A549 (cell line): ENCODE data around the gene SLF2. TPM values are rescaled to one million over a fixed set of nuclear protein-coding genes. Genes with fewer than 3 reads are reported as not detected.

ENCODE experiments used
- BHLHE40 ChIP-seq: IDR thresholded peaks from 2 replicates; pipeline ENCODE4 v1.6.1; 2012; ENCODE audit warnings: low read depth, low read length, inconsistent platforms
- CBX2 ChIP-seq: fragments of 200-600 bp; sonication (generic); IDR thresholded peaks from 2 replicates; pipeline ENCODE4 v1.6.1; 2016; ENCODE audit warnings: low read depth, mild to moderate bottlenecking, borderline replicate concordance
- CBX8 ChIP-seq: fragments of 200-600 bp; sonication (generic); IDR thresholded peaks from 2 replicates; pipeline ENCODE4 v1.6.1; 2016
- CEBPB ChIP-seq, 2 experiments: fragments of >200 bp in 1 of 2; sonication (Bioruptor Twin) in 1 of 2; formaldehyde crosslinking in 1 of 2; IDR thresholded peaks; 2 replicates each; pipeline ENCODE4 v1.6.1; 2012 to 2016
- CHD2 ChIP-seq: fragments of 150-350 bp; IDR thresholded peaks from 2 replicates; pipeline ENCODE4 v1.6.1; 2014; ENCODE audit warnings: low read length; ENCODE audit not compliant: partially characterized antibody
- CHD4 ChIP-seq: fragments of 200-600 bp; sonication (generic); IDR thresholded peaks from 2 replicates; pipeline ENCODE4 v1.6.1; 2016; ENCODE audit warnings: antibody characterized with exemption, mild to moderate bottlenecking, borderline replicate concordance
- EP300 ChIP-seq, 2 experiments: fragments of >200 bp; sonication (Bioruptor Twin); formaldehyde crosslinking; IDR thresholded peaks; 2 replicates in 1 of 2; 3 replicates in 1 of 2; pipeline ENCODE4 v1.6.1; 2016 to 2017
- FOSL2 ChIP-seq, 2 experiments: fragments of 450-650 bp in 1 of 2; fragments of >200 bp in 1 of 2; sonication (Bioruptor Twin) in 1 of 2; formaldehyde crosslinking; IDR thresholded peaks; 2 replicates each; pipeline versions ENCODE4 v1.5.0 to v1.6.1; 2016 to 2020; ENCODE audit warnings: mild to moderate bottlenecking in 1 of 2, moderate library complexity in 1 of 2
- FOXS1 ChIP-seq: fragments of 250-450 bp; sonication (Bioruptor Pico); IDR thresholded peaks from 2 replicates; pipeline ENCODE4 v1.5.0; 2020; ENCODE audit warnings: mild to moderate bottlenecking, moderate library complexity
- GATA3 ChIP-seq: IDR thresholded peaks from 2 replicates; pipeline ENCODE4 v1.6.1; 2012; ENCODE audit warnings: borderline replicate concordance
- HEYL ChIP-seq: fragments of 250-450 bp; sonication (Bioruptor Pico); IDR thresholded peaks from 2 replicates; pipeline ENCODE4 v1.8.0; 2021; ENCODE audit warnings: mild to moderate bottlenecking, moderate library complexity
- HOXA7 ChIP-seq: fragments of 250-450 bp; sonication (Bioruptor Pico); IDR thresholded peaks from 2 replicates; pipeline ENCODE4 v1.5.0; 2020; ENCODE audit warnings: mild to moderate bottlenecking, moderate library complexity
- HOXB13 ChIP-seq: fragments of 250-450 bp; sonication (Bioruptor Pico); IDR thresholded peaks from 2 replicates; pipeline ENCODE4 v1.5.0; 2020; ENCODE audit warnings: low read depth, mild to moderate bottlenecking, moderate library complexity
- HOXB5 ChIP-seq: fragments of 250-450 bp; sonication (Bioruptor Pico); IDR thresholded peaks from 2 replicates; pipeline ENCODE4 v1.5.0; 2020; ENCODE audit warnings: mild to moderate bottlenecking, moderate library complexity
- JUN ChIP-seq, 2 experiments: fragments of >200 bp; sonication (Bioruptor Twin); formaldehyde crosslinking; IDR thresholded peaks; 2 replicates in 1 of 2; 3 replicates in 1 of 2; pipeline ENCODE4 v1.6.1; 2016 to 2017
- KDM1A ChIP-seq: fragments of 200-600 bp; sonication (generic); IDR thresholded peaks from 2 replicates; pipeline ENCODE4 v1.6.1; 2016; ENCODE audit warnings: low read depth, mild to moderate bottlenecking
- MAZ ChIP-seq: fragments of 150-350 bp; IDR thresholded peaks from 2 replicates; pipeline ENCODE4 v1.6.1; 2014; ENCODE audit warnings: antibody characterized with exemption, low read depth, low read length, borderline replicate concordance
- NFE2L2 ChIP-seq: fragments of 150-350 bp; conservative IDR thresholded peaks from 2 replicates; pipeline ENCODE4 v1.6.1; 2014; ENCODE audit warnings: low read length
- NPAS2 ChIP-seq: fragments of 250-450 bp; sonication (Bioruptor Pico); IDR thresholded peaks from 2 replicates; pipeline ENCODE4 v1.8.0; 2022; ENCODE audit warnings: mild to moderate bottlenecking, moderate library complexity, borderline replicate concordance
- NR3C1 ChIP-seq: fragments of >200 bp; sonication (Bioruptor Twin); formaldehyde crosslinking; IDR thresholded peaks from 3 replicates; pipeline ENCODE4 v1.6.1; 2017
- PHF8 ChIP-seq: fragments of 200-600 bp; sonication (generic); IDR thresholded peaks from 2 replicates; pipeline ENCODE4 v1.6.1; 2016; ENCODE audit warnings: low read depth, mild to moderate bottlenecking, antibody characterized with exemption, moderate library complexity, borderline replicate concordance
- POLR2A ChIP-seq: IDR thresholded peaks from 2 replicates; pipeline ENCODE4 v1.6.1; 2012; ENCODE audit warnings: mild to moderate bottlenecking, low read length
- POLR2AphosphoS2 ChIP-seq: conservative IDR thresholded peaks from 2 replicates; pipeline ENCODE4 v1.6.1; 2012; ENCODE audit warnings: low read length, improper control_type of control experiment, inconsistent platforms
- RCOR1 ChIP-seq: fragments of 150-350 bp; IDR thresholded peaks from 2 replicates; pipeline ENCODE4 v1.6.1; 2014; ENCODE audit warnings: antibody characterized with exemption, low read length, low read depth
- SMC3 ChIP-seq: fragments of >200 bp; sonication (Bioruptor Twin); formaldehyde crosslinking; IDR thresholded peaks from 3 replicates; pipeline ENCODE4 v1.6.1; 2018; ENCODE audit warnings: inconsistent platforms
- TP53 ChIP-seq: fragments of 250-450 bp; sonication (Bioruptor Pico); IDR thresholded peaks from 2 replicates; pipeline ENCODE4 v1.5.0; 2021; ENCODE audit warnings: mild to moderate bottlenecking, moderate library complexity
- ZC3H11A ChIP-seq: fragments of 450-650 bp; IDR thresholded peaks from 2 replicates; pipeline ENCODE4 v1.6.1; 2014; ENCODE audit warnings: antibody characterized with exemption, mild to moderate bottlenecking
- ZFP36 ChIP-seq: fragments of 450-650 bp; IDR thresholded peaks from 2 replicates; pipeline ENCODE4 v1.6.1; 2014; ENCODE audit warnings: borderline replicate concordance; ENCODE audit not compliant: partially characterized antibody
- ZNF302 ChIP-seq: fragments of 250-450 bp; sonication (Bioruptor Pico); IDR thresholded peaks from 2 replicates; pipeline ENCODE4 v1.9.0; 2021; ENCODE audit warnings: inconsistent platforms, mild to moderate bottlenecking, moderate library complexity
- ZSCAN20 ChIP-seq: fragments of 250-450 bp; sonication (Bioruptor Pico); IDR thresholded peaks from 2 replicates; pipeline ENCODE4 v1.8.0; 2022; ENCODE audit warnings: mild to moderate bottlenecking, moderate library complexity
- polyA plus RNA-seq, 4 experiments: library from polyadenylated mRNA; depleted of rRNA in 3 of 4; stranded (reverse); fragments of >200 nt; fragmentation: RNase III in 1 of 4; extraction: RNeasy Plus Mini Kit Qiagen cat#74134 plus additional on column Dnase treatment in 1 of 4; gene quantifications; 2 replicates in 3 of 4; 3 replicates in 1 of 4; pipeline ENCODE4 v1.2.3, GENCODE V29; 2011 to 2017
- TF ChIP-seq, protein P1 (sequence below): fragments of 200-600 bp; sonication (generic); IDR thresholded peaks from 2 replicates; pipeline ENCODE4 v1.6.1; 2016; ENCODE audit warnings: antibody characterized with exemption, mild to moderate bottlenecking, moderate library complexity
- TF ChIP-seq, protein P2 (sequence below): fragments of 250-450 bp; sonication (Bioruptor Pico); IDR thresholded peaks from 2 replicates; pipeline ENCODE4 v1.5.0; 2020; ENCODE audit warnings: low read depth, mild to moderate bottlenecking, moderate library complexity
- TF ChIP-seq, protein P3 (sequence below): IDR thresholded peaks from 2 replicates; pipeline ENCODE4 v1.6.1; 2012
- TF ChIP-seq, protein P4 (sequence below): fragments of 250-450 bp; sonication (Bioruptor Pico); IDR thresholded peaks from 2 replicates; pipeline ENCODE4 v1.5.0; 2021; ENCODE audit warnings: mild to moderate bottlenecking, moderate library complexity, borderline replicate concordance
- TF ChIP-seq, protein P5 (sequence below): IDR thresholded peaks from 2 replicates; pipeline ENCODE4 v1.6.1; 2012; ENCODE audit warnings: low read depth, borderline replicate concordance
- TF ChIP-seq, protein P6 (sequence below): fragments of >200 bp; sonication (Bioruptor Twin); formaldehyde crosslinking; IDR thresholded peaks from 2 replicates; pipeline ENCODE4 v1.6.1; 2016

SLF2 gene
- polyA plus RNA-seq, 2 of the 4 experiments (the other 2 are of a cell fraction), result 13.0 to 16.6 TPM

DNA sequence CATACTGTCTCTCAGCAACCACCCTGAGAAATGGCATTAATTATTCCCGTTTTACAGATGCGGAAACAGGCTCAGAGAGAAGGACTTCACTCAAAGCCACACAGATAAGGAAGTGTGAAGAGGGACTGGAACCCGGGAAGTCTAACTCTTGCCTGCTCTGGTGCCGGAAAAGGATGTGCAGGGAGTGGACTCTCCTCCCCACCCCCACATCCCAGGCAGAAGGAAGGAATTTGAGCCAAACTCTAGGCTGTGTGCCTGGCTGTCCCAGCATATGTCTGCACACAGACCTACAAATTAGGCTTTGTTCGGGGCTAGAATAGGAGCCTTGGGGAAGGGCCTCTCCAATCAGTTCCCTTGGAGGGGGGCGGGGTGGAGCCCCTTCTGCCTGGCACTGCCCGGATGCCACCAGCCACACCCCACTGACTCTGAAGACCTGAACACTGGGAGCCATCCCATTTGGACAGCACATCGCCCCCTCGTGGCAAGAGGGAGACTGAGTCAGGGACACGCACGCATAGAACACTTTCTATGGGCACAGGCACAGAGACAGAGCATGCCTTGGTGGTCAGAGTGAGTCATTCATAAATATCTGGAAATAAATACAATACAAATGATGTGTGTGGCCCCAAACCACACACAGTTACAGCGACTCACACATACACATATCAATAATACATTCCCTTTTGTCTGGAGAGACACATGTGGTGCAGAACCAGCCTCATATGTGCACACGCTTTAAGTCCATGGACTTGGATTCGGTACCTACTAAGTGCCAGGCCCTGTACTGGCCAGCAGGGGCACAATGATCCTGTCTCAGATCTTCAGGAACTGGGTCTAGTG is 100.0 kb downstream of the SLF2 start (continued):
- no peak for TF ChIP-seq ZSCAN20 (CRISPR knock-in tag)
- TF ChIP-seq FOSL2 (IDR thresholded peaks at IDR 0.05), result no peak
- peak; percentile 80; the same call in 1 of the 2 replicates for TF ChIP-seq FOSL2 (CRISPR knock-in tag; IDR thresholded peaks at IDR 0.05)
- TF ChIP-seq, protein P1, sequence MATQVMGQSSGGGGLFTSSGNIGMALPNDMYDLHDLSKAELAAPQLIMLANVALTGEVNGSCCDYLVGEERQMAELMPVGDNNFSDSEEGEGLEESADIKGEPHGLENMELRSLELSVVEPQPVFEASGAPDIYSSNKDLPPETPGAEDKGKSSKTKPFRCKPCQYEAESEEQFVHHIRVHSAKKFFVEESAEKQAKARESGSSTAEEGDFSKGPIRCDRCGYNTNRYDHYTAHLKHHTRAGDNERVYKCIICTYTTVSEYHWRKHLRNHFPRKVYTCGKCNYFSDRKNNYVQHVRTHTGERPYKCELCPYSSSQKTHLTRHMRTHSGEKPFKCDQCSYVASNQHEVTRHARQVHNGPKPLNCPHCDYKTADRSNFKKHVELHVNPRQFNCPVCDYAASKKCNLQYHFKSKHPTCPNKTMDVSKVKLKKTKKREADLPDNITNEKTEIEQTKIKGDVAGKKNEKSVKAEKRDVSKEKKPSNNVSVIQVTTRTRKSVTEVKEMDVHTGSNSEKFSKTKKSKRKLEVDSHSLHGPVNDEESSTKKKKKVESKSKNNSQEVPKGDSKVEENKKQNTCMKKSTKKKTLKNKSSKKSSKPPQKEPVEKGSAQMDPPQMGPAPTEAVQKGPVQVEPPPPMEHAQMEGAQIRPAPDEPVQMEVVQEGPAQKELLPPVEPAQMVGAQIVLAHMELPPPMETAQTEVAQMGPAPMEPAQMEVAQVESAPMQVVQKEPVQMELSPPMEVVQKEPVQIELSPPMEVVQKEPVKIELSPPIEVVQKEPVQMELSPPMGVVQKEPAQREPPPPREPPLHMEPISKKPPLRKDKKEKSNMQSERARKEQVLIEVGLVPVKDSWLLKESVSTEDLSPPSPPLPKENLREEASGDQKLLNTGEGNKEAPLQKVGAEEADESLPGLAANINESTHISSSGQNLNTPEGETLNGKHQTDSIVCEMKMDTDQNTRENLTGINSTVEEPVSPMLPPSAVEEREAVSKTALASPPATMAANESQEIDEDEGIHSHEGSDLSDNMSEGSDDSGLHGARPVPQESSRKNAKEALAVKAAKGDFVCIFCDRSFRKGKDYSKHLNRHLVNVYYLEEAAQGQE, result no peak
- no peak for TF ChIP-seq CHD2
- no peak for TF ChIP-seq TP53
- no peak for TF ChIP-seq POLR2A
- no peak for TF ChIP-seq CEBPB (IDR thresholded peaks at IDR 0.05)
- peak in 1 of 2 experiments; percentile 33; a peak in 1 of 5 replicates for TF ChIP-seq JUN (IDR thresholded peaks at IDR 0.05)
- no peak for TF ChIP-seq ZC3H11A
- TF ChIP-seq FOXS1, result no peak
- TF ChIP-seq MAZ, result no peak
- TF ChIP-seq RCOR1, result no peak
- TF ChIP-seq NPAS2 (CRISPR knock-in tag), result no peak
- TF ChIP-seq, protein P2, sequence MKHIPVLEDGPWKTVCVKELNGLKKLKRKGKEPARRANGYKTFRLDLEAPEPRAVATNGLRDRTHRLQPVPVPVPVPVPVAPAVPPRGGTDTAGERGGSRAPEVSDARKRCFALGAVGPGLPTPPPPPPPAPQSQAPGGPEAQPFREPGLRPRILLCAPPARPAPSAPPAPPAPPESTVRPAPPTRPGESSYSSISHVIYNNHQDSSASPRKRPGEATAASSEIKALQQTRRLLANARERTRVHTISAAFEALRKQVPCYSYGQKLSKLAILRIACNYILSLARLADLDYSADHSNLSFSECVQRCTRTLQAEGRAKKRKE (CRISPR knock-in tag), result no peak
- no peak for TF ChIP-seq EP300 (IDR thresholded peaks at IDR 0.05)
- no peak for TF ChIP-seq HEYL (CRISPR knock-in tag)
- no peak for TF ChIP-seq NFE2L2
- no peak for TF ChIP-seq PHF8
- no peak for TF ChIP-seq POLR2AphosphoS2
- TF ChIP-seq HOXB13 (CRISPR knock-in tag), result no peak
- TF ChIP-seq, protein P3, sequence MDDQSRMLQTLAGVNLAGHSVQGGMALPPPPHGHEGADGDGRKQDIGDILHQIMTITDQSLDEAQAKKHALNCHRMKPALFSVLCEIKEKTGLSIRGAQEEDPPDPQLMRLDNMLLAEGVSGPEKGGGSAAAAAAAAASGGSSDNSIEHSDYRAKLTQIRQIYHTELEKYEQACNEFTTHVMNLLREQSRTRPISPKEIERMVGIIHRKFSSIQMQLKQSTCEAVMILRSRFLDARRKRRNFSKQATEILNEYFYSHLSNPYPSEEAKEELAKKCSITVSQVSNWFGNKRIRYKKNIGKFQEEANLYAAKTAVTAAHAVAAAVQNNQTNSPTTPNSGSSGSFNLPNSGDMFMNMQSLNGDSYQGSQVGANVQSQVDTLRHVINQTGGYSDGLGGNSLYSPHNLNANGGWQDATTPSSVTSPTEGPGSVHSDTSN, result no peak
- no peak for TF ChIP-seq ZFP36
- TF ChIP-seq, protein P4, sequence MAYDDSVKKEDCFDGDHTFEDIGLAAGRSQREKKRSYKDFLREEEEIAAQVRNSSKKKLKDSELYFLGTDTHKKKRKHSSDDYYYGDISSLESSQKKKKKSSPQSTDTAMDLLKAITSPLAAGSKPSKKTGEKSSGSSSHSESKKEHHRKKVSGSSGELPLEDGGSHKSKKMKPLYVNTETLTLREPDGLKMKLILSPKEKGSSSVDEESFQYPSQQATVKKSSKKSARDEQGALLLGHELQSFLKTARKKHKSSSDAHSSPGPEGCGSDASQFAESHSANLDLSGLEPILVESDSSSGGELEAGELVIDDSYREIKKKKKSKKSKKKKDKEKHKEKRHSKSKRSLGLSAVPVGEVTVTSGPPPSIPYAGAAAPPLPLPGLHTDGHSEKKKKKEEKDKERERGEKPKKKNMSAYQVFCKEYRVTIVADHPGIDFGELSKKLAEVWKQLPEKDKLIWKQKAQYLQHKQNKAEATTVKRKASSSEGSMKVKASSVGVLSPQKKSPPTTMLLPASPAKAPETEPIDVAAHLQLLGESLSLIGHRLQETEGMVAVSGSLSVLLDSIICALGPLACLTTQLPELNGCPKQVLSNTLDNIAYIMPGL, result no peak
- no peak for TF ChIP-seq BHLHE40
- TF ChIP-seq, protein P5, sequence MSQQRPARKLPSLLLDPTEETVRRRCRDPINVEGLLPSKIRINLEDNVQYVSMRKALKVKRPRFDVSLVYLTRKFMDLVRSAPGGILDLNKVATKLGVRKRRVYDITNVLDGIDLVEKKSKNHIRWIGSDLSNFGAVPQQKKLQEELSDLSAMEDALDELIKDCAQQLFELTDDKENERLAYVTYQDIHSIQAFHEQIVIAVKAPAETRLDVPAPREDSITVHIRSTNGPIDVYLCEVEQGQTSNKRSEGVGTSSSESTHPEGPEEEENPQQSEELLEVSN, result no peak
- peak; percentile 86 for TF ChIP-seq KDM1A
- peak; percentile 68 for TF ChIP-seq SMC3
- TF ChIP-seq HOXB5 (CRISPR knock-in tag), result no peak
- TF ChIP-seq HOXA7, result no peak
- no peak for TF ChIP-seq GATA3
- TF ChIP-seq CBX8, result no peak
- TF ChIP-seq, protein P6, sequence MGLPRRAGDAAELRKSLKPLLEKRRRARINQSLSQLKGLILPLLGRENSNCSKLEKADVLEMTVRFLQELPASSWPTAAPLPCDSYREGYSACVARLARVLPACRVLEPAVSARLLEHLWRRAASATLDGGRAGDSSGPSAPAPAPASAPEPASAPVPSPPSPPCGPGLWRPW, result no peak
- no peak for TF ChIP-seq ZNF302 (CRISPR knock-in tag)
- no peak for TF ChIP-seq CBX2
- peak; percentile 51; the same call in 1 of the 2 replicates for TF ChIP-seq CHD4
- no peak for TF ChIP-seq NR3C1
